ENCODE measurements around the gene ANXA11.

DNA sequence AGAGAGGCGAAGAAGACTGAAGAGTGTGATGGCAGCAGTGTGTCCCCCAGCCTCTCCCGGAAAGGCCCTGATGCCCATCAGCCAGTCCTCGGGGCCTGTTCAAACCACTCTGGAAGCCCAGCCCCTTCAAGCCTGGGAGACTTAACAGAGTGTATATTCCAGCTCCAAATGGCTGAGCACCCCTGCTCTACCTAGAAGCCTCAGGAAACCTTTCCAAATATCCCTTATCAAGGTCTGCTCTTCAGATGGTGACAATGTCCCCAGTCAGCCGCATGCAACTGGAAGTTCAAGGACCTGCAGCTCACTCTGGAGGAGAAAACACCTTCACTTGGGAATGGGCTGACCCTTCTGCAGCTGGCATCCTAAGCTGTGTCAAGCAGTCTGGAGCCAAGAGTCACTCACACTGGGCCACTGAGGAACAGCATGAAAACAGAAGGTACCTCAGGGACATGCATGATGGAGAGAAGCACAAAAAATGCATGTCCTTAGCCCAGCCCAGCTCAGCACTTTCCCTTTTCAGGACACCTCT lies 10.2 kb downstream of the ANXA11 start:
- TF ChIP-seq, protein P1, sequence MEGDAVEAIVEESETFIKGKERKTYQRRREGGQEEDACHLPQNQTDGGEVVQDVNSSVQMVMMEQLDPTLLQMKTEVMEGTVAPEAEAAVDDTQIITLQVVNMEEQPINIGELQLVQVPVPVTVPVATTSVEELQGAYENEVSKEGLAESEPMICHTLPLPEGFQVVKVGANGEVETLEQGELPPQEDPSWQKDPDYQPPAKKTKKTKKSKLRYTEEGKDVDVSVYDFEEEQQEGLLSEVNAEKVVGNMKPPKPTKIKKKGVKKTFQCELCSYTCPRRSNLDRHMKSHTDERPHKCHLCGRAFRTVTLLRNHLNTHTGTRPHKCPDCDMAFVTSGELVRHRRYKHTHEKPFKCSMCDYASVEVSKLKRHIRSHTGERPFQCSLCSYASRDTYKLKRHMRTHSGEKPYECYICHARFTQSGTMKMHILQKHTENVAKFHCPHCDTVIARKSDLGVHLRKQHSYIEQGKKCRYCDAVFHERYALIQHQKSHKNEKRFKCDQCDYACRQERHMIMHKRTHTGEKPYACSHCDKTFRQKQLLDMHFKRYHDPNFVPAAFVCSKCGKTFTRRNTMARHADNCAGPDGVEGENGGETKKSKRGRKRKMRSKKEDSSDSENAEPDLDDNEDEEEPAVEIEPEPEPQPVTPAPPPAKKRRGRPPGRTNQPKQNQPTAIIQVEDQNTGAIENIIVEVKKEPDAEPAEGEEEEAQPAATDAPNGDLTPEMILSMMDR (IDR thresholded peaks at IDR 0.05), result no peak
- no peak for TF ChIP-seq POLR2AphosphoS5 (IDR thresholded peaks at IDR 0.05)

Measured in breast epithelium (tissue), 3 donors.